Measurements from ENCODE around the gene HEXA.

DNA sequence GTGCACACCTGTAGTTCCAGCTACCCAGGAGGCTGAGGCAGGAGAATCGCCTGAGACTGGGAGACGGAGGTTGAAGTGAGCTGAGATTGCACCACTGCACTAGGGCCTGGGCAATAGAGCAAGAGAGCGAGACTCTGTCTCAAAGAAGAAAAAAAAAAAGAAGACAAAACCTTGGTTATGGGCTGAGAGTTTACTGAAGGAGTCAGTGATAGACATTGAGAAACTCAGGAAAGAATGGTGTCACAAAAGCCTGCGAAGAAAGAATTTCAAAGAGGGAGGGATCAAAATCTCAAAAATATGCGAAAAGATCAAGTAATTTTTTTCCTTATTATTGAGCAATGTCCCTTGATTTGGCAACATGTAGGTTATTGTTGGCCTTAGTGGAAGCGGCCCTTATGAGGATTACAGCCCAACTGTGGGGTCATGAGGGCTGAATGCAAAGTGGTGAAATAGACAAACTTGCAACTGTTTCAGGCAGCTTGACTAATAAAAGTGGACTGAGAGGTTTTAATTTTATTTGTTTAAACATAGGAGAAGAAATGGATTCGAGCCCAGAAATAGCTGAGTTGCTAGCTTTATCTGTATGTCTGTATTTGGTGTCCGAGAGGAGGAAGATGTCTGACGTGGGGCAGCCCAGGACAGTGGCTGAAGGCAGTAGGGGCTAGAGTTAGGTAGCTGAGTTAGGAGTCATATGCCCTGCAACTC is 37.0 kb downstream of the HEXA start:
- no peak for TF ChIP-seq POLR2A (IDR thresholded peaks at IDR 0.05)
- TF ChIP-seq, protein P1, sequence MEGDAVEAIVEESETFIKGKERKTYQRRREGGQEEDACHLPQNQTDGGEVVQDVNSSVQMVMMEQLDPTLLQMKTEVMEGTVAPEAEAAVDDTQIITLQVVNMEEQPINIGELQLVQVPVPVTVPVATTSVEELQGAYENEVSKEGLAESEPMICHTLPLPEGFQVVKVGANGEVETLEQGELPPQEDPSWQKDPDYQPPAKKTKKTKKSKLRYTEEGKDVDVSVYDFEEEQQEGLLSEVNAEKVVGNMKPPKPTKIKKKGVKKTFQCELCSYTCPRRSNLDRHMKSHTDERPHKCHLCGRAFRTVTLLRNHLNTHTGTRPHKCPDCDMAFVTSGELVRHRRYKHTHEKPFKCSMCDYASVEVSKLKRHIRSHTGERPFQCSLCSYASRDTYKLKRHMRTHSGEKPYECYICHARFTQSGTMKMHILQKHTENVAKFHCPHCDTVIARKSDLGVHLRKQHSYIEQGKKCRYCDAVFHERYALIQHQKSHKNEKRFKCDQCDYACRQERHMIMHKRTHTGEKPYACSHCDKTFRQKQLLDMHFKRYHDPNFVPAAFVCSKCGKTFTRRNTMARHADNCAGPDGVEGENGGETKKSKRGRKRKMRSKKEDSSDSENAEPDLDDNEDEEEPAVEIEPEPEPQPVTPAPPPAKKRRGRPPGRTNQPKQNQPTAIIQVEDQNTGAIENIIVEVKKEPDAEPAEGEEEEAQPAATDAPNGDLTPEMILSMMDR (IDR thresholded peaks at IDR 0.05): no peak

All from thyroid gland (tissue), 4 donors.